GM21367 (cell line): ENCODE data around the gene ECM2.
"Not testable (repeated sequence)": the region's sequence is repeated elsewhere in the genome, so short reads cannot be mapped to it uniquely, and the experiment has no call there.

Source experiments
- ATAC-seq: cut with Tn5 transposase; IDR thresholded peaks from one replicate; pipeline ENCODE4 v1.9.1; 2021; ENCODE audit not compliant: unreplicated experiment

The ECM2 gene

DNA sequence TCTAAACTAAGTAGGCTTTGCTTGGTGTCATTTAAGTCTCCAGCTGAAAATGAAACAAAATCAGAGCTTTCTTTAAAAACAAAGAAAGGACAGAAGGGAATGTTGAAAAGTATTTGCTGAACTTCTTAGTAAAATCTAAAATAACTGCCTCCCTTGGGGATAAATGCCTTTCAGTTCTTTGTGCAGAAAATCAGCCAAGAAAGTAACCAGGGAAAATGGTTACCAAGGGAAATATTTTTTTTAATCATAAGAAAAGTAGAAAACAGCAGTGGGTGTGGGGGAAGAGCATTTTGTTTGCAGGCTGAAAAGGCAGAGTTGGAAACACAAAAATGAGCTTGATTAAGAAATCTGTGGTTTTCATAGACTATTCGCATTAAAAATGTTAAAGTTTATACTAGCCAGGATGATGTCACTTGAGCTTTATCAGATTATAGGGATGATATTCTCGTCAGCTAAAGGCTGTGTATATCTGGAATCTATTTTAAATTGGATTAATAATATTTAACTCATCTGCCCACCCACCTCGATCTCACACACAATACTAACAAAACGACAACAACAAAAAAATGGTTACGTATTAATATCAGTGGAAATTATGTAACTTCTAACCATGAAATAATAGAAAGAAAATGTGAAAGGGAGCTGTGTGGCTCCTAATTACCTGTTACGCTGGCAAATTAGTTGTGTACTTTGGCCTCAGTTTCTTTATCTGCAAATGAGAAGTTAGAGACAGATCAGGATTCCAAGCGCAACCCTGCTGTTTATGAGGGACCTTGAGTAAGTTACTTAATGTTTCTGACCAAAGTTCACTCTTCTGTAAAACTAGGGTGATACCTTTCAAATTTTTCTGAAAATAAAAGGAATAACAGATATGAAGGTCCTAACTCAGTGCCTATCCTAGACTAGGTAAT lies at the start of gene ECM2:
ECM2 (minus strand) TSS at position 51 of the 911 bp plus-strand sequence. CDS start 13,124 bp downstream, outside the sequence.
- no peak for ATAC-seq

GRCh38 chr9:92576175-92576574 lies 40.4 kb upstream of the ECM2 start:
- ATAC-seq: no peak

DNA sequence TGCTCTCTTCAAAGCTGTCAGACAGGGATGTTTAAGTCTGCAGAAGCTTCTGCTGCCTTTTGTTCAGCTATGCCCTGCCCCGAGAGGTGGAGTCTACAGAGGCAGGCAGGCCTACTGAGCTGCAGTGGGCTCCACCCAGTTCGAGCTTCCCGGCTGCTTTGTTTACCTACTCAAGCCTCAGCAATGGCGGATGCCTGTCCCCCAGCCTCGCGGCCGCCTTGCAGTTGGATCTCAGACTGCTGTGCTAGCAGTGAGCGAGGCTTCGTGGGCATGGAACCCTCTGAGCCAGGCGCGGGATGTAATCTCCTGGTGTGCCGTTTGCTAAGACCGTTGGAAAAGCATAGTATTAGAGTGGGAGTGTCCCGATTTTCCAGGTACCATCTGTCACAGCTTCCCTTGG lies 37.8 kb upstream of the ECM2 start:
- ATAC-seq: not testable (repeated sequence)

DNA sequence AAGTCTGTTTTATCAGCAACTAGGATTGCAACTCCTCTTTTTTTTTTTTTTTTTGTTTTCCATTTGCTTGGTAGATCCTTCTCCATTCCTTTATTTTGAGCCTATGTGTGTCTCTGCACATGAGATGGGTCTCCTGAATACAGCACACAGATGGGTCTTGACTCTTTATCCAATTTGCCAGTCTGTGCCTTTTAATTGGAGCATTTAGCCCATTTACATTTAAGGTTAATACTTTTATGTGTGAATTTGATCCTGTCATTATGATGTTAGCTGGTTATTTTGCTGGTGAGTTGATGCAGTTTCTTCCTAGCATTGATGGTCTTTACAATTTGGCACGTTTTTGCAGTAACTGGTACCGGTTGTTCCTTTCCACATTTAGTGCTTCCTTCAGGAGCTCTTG lies 36.1 kb upstream of the ECM2 start:
- not testable (repeated sequence) for ATAC-seq

DNA sequence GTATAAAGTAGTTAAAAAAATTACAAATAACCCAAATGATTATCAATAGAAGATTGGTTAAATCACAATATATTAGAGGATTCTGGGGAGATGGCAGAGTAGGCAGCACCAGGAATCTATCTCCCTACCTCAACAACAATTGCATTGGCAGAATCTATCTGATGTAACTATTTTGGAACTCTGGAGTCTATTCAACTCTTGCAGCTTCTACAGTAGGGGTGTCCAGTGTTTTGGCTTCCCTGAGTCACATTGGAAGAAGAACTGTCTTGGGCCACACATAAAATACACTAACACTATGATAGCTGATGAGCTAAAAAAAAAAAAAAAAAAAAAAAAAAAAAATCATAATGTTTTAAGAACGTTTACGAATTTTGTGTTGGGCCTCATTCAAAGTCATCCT lies 29.2 kb upstream of the ECM2 start:
- no peak for ATAC-seq

DNA sequence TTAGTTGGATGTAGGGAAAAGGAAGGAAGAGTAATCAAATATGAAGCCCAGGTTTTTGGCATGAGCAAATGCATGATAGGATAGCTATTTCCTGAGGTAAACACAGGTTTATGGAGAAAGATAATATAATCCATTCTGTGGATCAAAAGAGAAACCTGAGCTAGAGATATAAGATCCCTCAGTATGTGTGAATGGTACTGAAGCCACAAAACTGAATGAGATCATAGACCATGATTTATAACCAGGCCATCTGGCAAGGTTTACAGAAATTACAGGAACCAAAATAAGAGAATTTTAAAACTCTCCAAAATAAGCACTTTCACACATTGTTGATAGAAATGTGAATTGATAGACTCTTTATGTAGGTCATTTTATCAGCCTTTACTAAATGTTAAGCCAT lies 28.7 kb upstream of the ECM2 start:
- ATAC-seq: no peak

DNA sequence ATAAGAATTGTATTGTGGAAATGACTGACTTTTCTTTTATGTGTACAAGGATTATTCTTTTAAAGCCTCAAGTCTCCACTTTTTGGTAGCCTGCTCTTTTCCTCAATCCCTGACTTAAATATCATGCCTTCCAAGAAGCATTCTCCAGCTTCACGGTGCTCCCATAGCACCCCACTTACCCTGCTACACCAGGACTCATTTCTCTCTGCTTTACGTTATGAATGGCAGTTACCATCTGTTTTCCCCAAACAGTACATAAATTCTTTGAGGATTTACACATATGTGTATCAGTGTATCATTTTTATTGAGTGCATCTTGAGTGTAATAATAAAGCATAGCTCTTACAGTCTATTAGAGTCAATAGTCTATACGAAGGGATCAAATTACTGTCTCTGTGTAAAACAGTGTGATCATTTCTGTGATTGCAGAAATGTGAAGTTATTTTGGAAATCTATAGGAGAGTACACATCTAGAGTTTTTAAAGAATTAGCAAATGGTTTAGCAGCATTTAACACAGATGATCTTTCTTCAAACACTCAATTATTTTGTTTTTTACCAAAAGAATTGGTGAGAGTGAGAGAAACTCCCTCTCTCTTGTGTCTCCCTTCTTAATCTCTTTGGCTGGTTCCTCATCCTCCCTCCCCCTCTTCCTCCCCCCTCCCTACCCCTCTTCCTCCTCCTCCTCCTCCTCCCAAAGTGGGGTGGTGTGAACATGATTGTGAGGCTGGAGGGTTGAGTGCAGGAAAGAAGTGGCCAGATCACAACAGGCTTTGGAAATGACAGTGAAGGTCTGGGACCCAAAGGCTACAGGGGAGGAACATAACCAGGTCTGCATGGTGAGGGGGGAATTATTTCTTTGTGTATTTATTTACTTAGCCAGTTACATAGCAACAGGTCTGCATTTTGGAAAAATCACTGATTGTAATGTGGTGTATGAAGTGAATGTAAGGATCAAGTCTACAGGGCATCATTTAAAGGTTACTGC lies 27.6 kb upstream of the ECM2 start:
- no peak for ATAC-seq

DNA sequence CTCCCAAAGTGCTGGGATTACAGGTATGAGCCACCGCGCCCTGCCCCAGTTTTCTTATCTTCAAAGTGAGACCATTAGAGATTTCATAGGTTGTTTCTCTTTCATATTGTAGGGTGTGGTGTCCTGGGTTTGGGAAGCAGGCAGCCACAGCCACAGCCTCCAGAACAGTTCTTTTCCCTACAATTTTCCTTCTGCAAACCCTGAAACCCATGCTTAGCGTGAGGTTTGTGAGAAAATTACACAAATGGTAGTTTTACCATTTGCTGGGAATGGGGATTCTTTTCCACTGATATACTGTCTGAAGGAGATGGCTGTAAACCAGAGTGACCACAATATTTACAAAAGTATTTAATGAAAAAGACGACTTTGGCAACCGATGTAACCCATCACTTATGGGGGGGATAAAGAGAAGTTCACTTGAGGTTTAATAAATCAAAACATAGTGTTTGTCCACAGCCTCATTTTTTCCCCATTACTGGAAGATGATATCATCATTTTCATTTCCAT lies 26.7 kb upstream of the ECM2 start:
- ATAC-seq: no peak

DNA sequence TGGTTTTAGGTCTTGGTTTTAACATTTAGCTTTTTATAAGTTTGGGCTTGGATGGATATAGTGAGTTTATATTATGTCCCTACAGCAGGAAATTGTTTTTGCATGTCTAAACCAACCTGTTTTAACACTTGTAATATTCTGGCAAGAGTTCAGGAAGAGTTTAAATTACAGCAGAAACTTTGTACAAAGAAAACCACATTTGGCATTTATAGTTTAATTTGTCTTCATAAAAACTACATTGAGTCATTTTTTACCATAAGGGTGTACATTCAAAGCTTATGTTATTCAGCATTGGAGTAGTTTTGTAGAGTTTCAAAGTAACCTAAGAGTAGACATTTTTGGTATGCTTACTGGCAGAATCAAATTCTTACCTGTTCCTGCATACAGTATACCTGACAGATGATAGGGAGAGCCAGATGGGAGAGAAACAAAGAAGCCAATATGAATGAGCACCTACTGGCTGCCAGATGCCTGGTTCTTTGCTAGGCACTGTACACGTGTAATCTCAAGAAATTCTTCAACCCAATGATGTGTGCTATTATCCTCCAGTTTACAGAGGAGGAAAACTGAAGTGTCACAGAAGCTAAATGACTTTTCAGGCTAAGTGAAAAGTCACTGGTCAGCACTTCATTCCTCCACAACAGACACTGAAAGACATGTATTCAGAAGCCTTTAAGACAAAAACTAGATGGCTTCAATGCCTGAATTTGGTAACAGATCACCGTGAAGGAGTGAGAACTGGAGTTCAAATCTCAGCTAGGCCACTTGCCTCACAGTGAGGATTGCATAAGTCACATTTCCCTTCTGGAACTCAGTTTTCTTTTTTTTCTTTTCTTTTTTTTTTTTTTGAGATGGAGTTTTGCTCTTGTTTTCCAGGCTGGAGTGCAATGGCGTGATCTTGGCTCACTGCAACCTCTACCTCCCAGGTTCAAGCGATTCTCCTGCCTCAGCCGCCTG lies 25.9 kb upstream of the ECM2 start:
- ATAC-seq: no peak

- ATAC-seq: no peak
Measured at GRCh38 chr9:92558612-92559374, 23.0 kb upstream of the ECM2 start.

- no peak for ATAC-seq
Measured at GRCh38 chr9:92550765-92551164, 15.0 kb upstream of the ECM2 start.

GRCh38 chr9:92547356-92547755 lies 11.6 kb upstream of the ECM2 start:
- ATAC-seq: no peak

DNA sequence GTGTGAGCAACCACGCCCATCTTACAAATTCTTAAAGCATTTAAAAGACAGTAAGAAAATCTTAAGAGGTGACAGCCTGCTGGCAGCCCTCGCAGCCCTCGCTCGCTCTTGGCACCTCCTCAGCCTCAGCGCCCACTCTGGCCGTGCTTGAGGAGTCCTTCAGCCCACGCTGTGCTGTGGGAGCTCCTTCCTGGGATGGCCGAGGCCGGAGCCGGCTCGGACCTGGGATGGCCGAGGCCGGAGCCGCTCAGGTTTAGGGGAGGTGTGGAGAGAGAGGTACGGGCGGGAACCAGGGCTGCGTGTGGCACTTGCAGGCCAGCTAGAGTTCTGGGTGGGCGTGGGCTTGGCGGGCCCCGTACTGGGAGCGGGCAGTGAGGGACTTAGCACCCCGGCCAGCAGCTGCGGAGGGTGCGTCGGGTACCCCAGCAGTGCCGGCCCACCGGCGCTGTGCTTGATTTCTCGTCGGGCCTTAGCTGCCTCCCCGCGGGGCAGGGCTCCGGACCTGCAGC lies 9.3 kb upstream of the ECM2 start:
- ATAC-seq: no peak

DNA sequence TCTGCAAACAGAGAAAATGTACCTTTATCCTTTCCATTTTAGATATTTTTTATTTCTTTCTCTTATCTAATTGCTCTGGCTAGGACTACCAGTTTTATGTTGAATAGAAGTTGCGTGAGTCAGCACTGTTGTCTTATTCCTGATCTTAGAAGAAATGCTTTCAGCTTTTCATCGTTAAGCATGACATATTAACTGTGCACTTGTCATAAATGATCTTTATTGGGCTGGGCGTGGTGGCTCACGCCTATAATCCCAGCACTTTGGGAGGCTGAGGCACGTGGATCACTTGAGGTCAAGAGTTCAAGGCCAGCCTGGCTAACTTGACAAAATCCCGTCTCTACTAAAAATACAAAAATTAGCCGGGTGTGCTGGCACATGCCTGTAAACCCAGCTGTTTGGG lies 8.2 kb upstream of the ECM2 start:
- no peak for ATAC-seq

DNA sequence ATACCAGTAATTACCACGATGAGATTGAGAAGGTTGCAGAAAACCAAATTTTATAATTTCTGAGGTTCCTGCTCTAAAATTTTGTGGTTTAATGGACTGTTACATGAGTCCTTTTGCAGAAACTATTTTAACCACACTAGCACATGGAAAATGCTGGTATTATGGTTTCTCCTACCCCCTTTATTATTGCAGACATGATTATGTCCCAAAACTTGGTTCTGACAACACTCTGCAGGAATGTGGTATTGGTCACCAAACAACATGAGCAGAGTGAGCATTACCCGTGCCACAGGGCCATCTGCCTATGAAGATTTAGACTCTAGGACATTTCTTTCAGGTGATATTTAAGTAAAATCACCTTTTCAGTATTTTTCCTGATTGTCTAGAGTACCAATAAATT lies 2.8 kb upstream of the ECM2 start:
- ATAC-seq: no peak

GRCh38 chr9:92534674-92535073 lies 1.1 kb downstream of the ECM2 start:
- ATAC-seq: no peak

DNA sequence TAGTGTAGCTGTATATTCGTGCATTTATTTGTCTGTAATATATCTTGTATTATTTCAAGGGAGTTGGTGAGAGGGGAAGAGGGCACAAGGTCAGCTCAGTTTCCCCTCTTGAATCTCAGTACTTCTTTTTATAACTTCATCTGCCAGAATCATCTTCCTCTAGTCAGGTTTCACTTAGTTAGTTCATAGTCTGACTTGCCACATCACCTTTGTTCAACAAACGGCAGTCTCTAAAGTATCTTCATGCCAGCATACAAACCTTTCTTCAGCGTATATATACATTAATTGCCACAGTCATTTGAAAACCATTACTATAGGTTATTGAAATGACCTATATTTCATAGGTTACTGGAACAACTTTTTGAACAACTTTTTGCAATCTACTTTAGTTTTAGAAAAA lies 1.6 kb downstream of the ECM2 start:
- ATAC-seq: no peak

GRCh38 chr9:92530893-92531292 lies 4.9 kb downstream of the ECM2 start:
- no peak for ATAC-seq

- no peak for ATAC-seq
Measured at GRCh38 chr9:92529124-92529523, 6.7 kb downstream of the ECM2 start.

DNA sequence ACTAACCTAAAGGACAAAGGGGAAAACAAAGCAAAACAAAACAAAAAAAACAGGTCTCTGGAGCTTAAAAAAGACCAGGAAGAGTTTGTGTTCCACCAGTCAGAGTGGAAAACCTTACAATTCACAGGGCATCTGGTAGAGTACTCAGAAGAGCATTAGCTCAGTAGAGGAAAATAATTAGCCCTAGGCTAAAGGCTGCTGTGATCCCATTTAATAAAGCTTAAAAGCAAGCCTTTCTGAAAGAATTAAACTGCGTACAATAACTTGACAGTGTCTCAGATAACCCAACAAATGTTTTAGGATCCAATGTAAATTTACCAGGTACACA lies 7.3 kb downstream of the ECM2 start:
- ATAC-seq: no peak
